ENCODE data around the gene CRELD2.

Gene CRELD2

GRCh38 chr22:49935561-49935960 is 17.1 kb downstream of the CRELD2 start:
- TF ChIP-seq EZH2 (IDR thresholded peaks at IDR 0.05; ENCODE audit: borderline replicate concordance, low read depth, low read length, severe bottlenecking) (no peak), CTCF (IDR thresholded peaks at IDR 0.05; ENCODE audit: borderline replicate concordance, extremely low read depth, low read length, poor library complexity, severe bottlenecking) (no peak)
- Histone ChIP-seq H3K9me3 (ENCODE audit: insufficient read depth, low read length, severe bottlenecking) (no peaks in the 10 kb centered on the region), H3K4me3 (ENCODE audit: low read depth in 1 of 2, low read length in 2 of 2) (no peak overlapping the region), H3K9ac (ENCODE audit: low read depth, low read length) (no peak overlapping the region; the same call in 1 of the 2 replicates), H3K36me3 (ENCODE audit: insufficient read depth, low read length) (no peaks in the 10 kb centered on the region), H3K4me2 (ENCODE audit: insufficient read depth, low read length) (peak overlapping the region; percentile 77), H4K20me1 (ENCODE audit: insufficient read depth, low read length) (peaks cover 4% of the 10 kb centered on the region; the same call in 1 of the 2 replicates), H3K4me1 (ENCODE audit: insufficient read depth, low read length) (peaks cover 19% of the 10 kb centered on the region), H3K27me3 (ENCODE audit: insufficient read depth, low read length, poor library complexity) (no peaks in the 10 kb centered on the region), H2AFZ (ENCODE audit: low read depth, low read length) (no peak overlapping the region), H3K27ac (ENCODE audit: low read length) (no peak overlapping the region), H3K79me2 (ENCODE audit: insufficient read depth, low read length) (no peaks in the 10 kb centered on the region)
- DNase-seq (no peak), ATAC-seq (ENCODE audit: insufficient read depth, low read depth) (no peak)

GRCh38 chr22:49936018-49936972 is 17.9 kb downstream of the CRELD2 start:
- H3K4me1 ChIP-seq (ENCODE audit: insufficient read depth, low read length): peaks cover 17% of the 10 kb centered on the region
- H3K4me2 ChIP-seq (ENCODE audit: insufficient read depth, low read length): peak overlapping the region; percentile 77
- H3K36me3 ChIP-seq (ENCODE audit: insufficient read depth, low read length): no peaks in the 10 kb centered on the region
- no peaks in the 10 kb centered on the region for H3K79me2 ChIP-seq (ENCODE audit: insufficient read depth, low read length)
- no peak for TF ChIP-seq CTCF (IDR thresholded peaks at IDR 0.05; ENCODE audit: borderline replicate concordance, extremely low read depth, low read length, poor library complexity, severe bottlenecking)
- no peak for TF ChIP-seq EZH2 (IDR thresholded peaks at IDR 0.05; ENCODE audit: borderline replicate concordance, low read depth, low read length, severe bottlenecking)
- peak overlapping the region; percentile 21 to 56; a peak in 3 of 4 replicates for H3K4me3 ChIP-seq (ENCODE audit: low read depth in 1 of 2, low read length in 2 of 2)
- H4K20me1 ChIP-seq (ENCODE audit: insufficient read depth, low read length): peaks cover 4% of the 10 kb centered on the region; the same call in 1 of the 2 replicates
- no peaks in the 10 kb centered on the region for H3K27me3 ChIP-seq (ENCODE audit: insufficient read depth, low read length, poor library complexity)
- peak overlapping the region; percentile 19; the same call in 1 of the 2 replicates for H3K27ac ChIP-seq (ENCODE audit: low read length)
- H3K9ac ChIP-seq (ENCODE audit: low read depth, low read length): peak overlapping the region; percentile 55
- H3K9me3 ChIP-seq (ENCODE audit: insufficient read depth, low read length, severe bottlenecking): peaks cover 5% of the 10 kb centered on the region
- peak overlapping the region; percentile 65; the same call in 1 of the 2 replicates for H2AFZ ChIP-seq (ENCODE audit: low read depth, low read length)
- DNase-seq: peak; percentile 86
- ATAC-seq (ENCODE audit: insufficient read depth, low read depth): peak; percentile 80

- Histone ChIP-seq H3K4me2 (ENCODE audit: insufficient read depth, low read length) (peak overlapping the region; percentile 77), H3K27me3 (ENCODE audit: insufficient read depth, low read length, poor library complexity) (no peaks in the 10 kb centered on the region), H3K4me3 (ENCODE audit: low read depth in 1 of 2, low read length in 2 of 2) (peak overlapping the region in 1 of 2 experiments; percentile 56; a peak in 2 of 4 replicates), H4K20me1 (ENCODE audit: insufficient read depth, low read length) (peaks cover 4% of the 10 kb centered on the region; the same call in 1 of the 2 replicates), H3K9me3 (ENCODE audit: insufficient read depth, low read length, severe bottlenecking) (peaks cover 6% of the 10 kb centered on the region), H3K27ac (ENCODE audit: low read length) (no peak overlapping the region), H3K4me1 (ENCODE audit: insufficient read depth, low read length) (peaks cover 16% of the 10 kb centered on the region), H3K79me2 (ENCODE audit: insufficient read depth, low read length) (no peaks in the 10 kb centered on the region), H3K9ac (ENCODE audit: low read depth, low read length) (peak overlapping the region; percentile 55; the same call in 1 of the 2 replicates), H2AFZ (ENCODE audit: low read depth, low read length) (no peak overlapping the region), H3K36me3 (ENCODE audit: insufficient read depth, low read length) (no peaks in the 10 kb centered on the region)
- DNase-seq: no peak
- TF ChIP-seq CTCF (IDR thresholded peaks at IDR 0.05; ENCODE audit: borderline replicate concordance, extremely low read depth, low read length, poor library complexity, severe bottlenecking) (no peak), EZH2 (IDR thresholded peaks at IDR 0.05; ENCODE audit: borderline replicate concordance, low read depth, low read length, severe bottlenecking) (no peak)
- ATAC-seq (ENCODE audit: insufficient read depth, low read depth): no peak
Observed at GRCh38 chr22:49936973-49937757, 18.7 kb downstream of the CRELD2 start.
